CD14-positive monocyte (primary cell): Measurements from ENCODE around the gene PYM1. TPM values are rescaled to one million over a fixed set of nuclear protein-coding genes. Genes with fewer than 3 reads are reported as not detected.

Source experiments
- DNase-seq, 3 donors: peaks; one replicate each; pipeline ENCODE4 v3.0.0-alpha.2; 2011 to 2022
- H2AFZ ChIP-seq: 2 replicates; pipeline ENCODE4 v1.6.0; 2012; ENCODE audit warnings: mild to moderate bottlenecking, low read depth, low read length, inconsistent platforms; ENCODE audit not compliant: insufficient read depth, poor library complexity, severe bottlenecking
- H3K27ac ChIP-seq, 2 donors: 1 replicate in 1 of 2; 2 replicates in 1 of 2; pipeline ENCODE4 v1.5.1; 2012 to 2013; ENCODE audit warnings: low read length in 2 of 2, control low read depth in 1 of 2, inconsistent platforms in 1 of 2, low read depth in 1 of 2, mild to moderate bottlenecking in 1 of 2
- H3K27me3 ChIP-seq, 2 donors: one replicate each; pipeline versions ENCODE4 v1.6.0 to v1.6.1; 2011 to 2013; ENCODE audit warnings: low read length in 2 of 2; ENCODE audit not compliant: control insufficient read depth in 2 of 2, insufficient read depth in 2 of 2
- H3K36me3 ChIP-seq, 2 donors: replicated peaks in 1 of 2; 1 replicate in 1 of 2; 2 replicates in 1 of 2; pipeline versions ENCODE4 v1.5.1 to v1.6.1; 2012 to 2013; ENCODE audit warnings: low read length in 2 of 2, control low read depth in 1 of 2, inconsistent platforms in 1 of 2, mild to moderate bottlenecking in 1 of 2; ENCODE audit not compliant: insufficient read depth in 2 of 2, control insufficient read depth in 1 of 2
- H3K4me1 ChIP-seq, 2 donors: 1 replicate in 1 of 2; 2 replicates in 1 of 2; pipeline versions ENCODE4 v1.5.1 to v1.6.1; 2012 to 2013; ENCODE audit warnings: low read length in 2 of 2, control low read depth in 1 of 2, inconsistent platforms in 1 of 2, mild to moderate bottlenecking in 1 of 2, moderate library complexity in 1 of 2; ENCODE audit not compliant: insufficient read depth in 2 of 2, control insufficient read depth in 1 of 2
- H3K4me2 ChIP-seq: replicated peaks from 2 replicates; pipeline ENCODE3; 2012; ENCODE audit warnings: low read length, moderate library complexity, mild to moderate bottlenecking; ENCODE audit not compliant: poor library complexity, severe bottlenecking; ENCODE audit errors: extremely low read depth
- H3K4me3 ChIP-seq, 3 experiments: fragments of 200-600 bp in 1 of 3; sonication (generic) in 1 of 3; replicated peaks in 1 of 3; 1 replicate in 2 of 3; 2 replicates in 1 of 3; pipeline ENCODE4 v1.5.1; 2011 to 2013; ENCODE audit warnings: low read length in 3 of 3, mild to moderate bottlenecking in 3 of 3, control low read depth in 2 of 3, low read depth in 2 of 3, inconsistent platforms in 1 of 3, moderate library complexity in 1 of 3
- H3K79me2 ChIP-seq: 2 replicates; pipeline ENCODE4 v1.6.0; 2012; ENCODE audit warnings: mild to moderate bottlenecking, control low read depth, inconsistent platforms, low read length, moderate library complexity; ENCODE audit not compliant: insufficient read depth
- H3K9ac ChIP-seq: 2 replicates; pipeline ENCODE4 v1.6.0; 2017; ENCODE audit warnings: low read length, mild to moderate bottlenecking; ENCODE audit not compliant: insufficient read depth, poor library complexity, severe bottlenecking
- H3K9me3 ChIP-seq, 2 donors: replicated peaks in 1 of 2; 1 replicate in 1 of 2; 2 replicates in 1 of 2; pipeline versions ENCODE4 v1.5.1 to v1.6.1; 2012 to 2013; ENCODE audit warnings: low read length in 2 of 2, control low read depth in 1 of 2; ENCODE audit not compliant: control insufficient read depth in 1 of 2, insufficient read depth in 1 of 2
- H4K20me1 ChIP-seq: 2 replicates; pipeline ENCODE4 v1.6.0; 2012; ENCODE audit warnings: mild to moderate bottlenecking, low read length, control low read depth, moderate library complexity; ENCODE audit not compliant: insufficient read depth
- H3K27ac Mint-ChIP-seq, 7 donors: one replicate each; pipeline ENCODE4 v1.8.0; 2020; ENCODE audit warnings: mild to moderate bottlenecking in 7 of 7, mixed read lengths in 7 of 7, moderate library complexity in 6 of 7, inconsistent platforms in 2 of 7
- H3K27me3 Mint-ChIP-seq, 3 donors: one replicate each; pipeline ENCODE4 v1.8.0; 2021 to 2022; ENCODE audit warnings: low read depth in 3 of 3, mild to moderate bottlenecking in 3 of 3, mixed read lengths in 3 of 3, moderate library complexity in 3 of 3, inconsistent platforms in 1 of 3
- H3K36me3 Mint-ChIP-seq, 2 donors: one replicate each; pipeline ENCODE4 v1.8.0; 2020; ENCODE audit warnings: mixed read lengths in 2 of 2, inconsistent platforms in 1 of 2, mild to moderate bottlenecking in 1 of 2
- H3K4me1 Mint-ChIP-seq: one replicate; pipeline ENCODE4 v1.8.0; 2020; ENCODE audit warnings: mild to moderate bottlenecking, mixed read lengths
- H3K4me3 Mint-ChIP-seq, 2 donors: one replicate each; pipeline ENCODE4 v1.8.0; 2020; ENCODE audit warnings: mild to moderate bottlenecking in 2 of 2, mixed read lengths in 2 of 2, moderate library complexity in 1 of 2
- H3K9me3 Mint-ChIP-seq, 7 donors: one replicate each; pipeline ENCODE4 v1.8.0; 2020 to 2022; ENCODE audit warnings: mixed read lengths in 7 of 7, mild to moderate bottlenecking in 6 of 7, moderate library complexity in 6 of 7, inconsistent platforms in 2 of 7
- WGBS: methylation state at CpG from one replicate; pipeline ENCODE4 v1.1.5; 2013; ENCODE audit warnings: missing lambda C conversion rate; ENCODE audit not compliant: insufficient coverage; 5-methylcytosine and 5-hydroxymethylcytosine counted together
- intact Hi-C, 2 donors: fragments of 100-400 bp; cut with micrococcal nuclease; formaldehyde crosslinking; loops; one replicate each; pipeline versions ENCODE4 v1.15.0 to v1.15.1; 2023
- polyA plus RNA-seq, 3 donors: library from polyadenylated mRNA; depleted of rRNA in 1 of 3; unstranded in 2 of 3; stranded (reverse) in 1 of 3; fragments of 300-500 nt in 2 of 3; fragments of >200 nt in 1 of 3; fragmentation: Illumina TruSeq in 2 of 3; gene quantifications; 1 replicate in 2 of 3; 2 replicates in 1 of 3; pipeline ENCODE4 v1.2.3, GENCODE V29; 2012 to 2021
- TF ChIP-seq, protein P1 (sequence below): fragments of 200-600 bp; IDR thresholded peaks from one replicate; pipeline ENCODE4 v1.8.0; 2022; ENCODE audit warnings: antibody characterized with exemption, mild to moderate bottlenecking

Gene PYM1
- polyA plus RNA-seq, 3 donors: 17.3 to 47.1 (median 39.5) TPM

GRCh38 chr12:55955344-55955743 is 27.6 kb upstream of the PYM1 start:
- Histone ChIP-seq H3K4me1 (no peaks in the 10 kb centered on the region), H3K9me3 (no peaks in the 10 kb centered on the region), H2AFZ (no peak overlapping the region), H3K4me3 (no peak overlapping the region), H3K36me3 (peaks cover 35 to 38% of the 10 kb centered on the region in 2 donors), H3K27ac (no peak overlapping the region), H3K27me3 (no peaks in the 10 kb centered on the region), H3K79me2 (no peaks in the 10 kb centered on the region), H3K4me2 (no peak overlapping the region), H3K9ac (no peak overlapping the region), H4K20me1 (no peaks in the 10 kb centered on the region)
- TF ChIP-seq, protein P1, sequence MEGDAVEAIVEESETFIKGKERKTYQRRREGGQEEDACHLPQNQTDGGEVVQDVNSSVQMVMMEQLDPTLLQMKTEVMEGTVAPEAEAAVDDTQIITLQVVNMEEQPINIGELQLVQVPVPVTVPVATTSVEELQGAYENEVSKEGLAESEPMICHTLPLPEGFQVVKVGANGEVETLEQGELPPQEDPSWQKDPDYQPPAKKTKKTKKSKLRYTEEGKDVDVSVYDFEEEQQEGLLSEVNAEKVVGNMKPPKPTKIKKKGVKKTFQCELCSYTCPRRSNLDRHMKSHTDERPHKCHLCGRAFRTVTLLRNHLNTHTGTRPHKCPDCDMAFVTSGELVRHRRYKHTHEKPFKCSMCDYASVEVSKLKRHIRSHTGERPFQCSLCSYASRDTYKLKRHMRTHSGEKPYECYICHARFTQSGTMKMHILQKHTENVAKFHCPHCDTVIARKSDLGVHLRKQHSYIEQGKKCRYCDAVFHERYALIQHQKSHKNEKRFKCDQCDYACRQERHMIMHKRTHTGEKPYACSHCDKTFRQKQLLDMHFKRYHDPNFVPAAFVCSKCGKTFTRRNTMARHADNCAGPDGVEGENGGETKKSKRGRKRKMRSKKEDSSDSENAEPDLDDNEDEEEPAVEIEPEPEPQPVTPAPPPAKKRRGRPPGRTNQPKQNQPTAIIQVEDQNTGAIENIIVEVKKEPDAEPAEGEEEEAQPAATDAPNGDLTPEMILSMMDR: no peak
- Mint-ChIP-seq H3K36me3 (peaks cover 37 to 42% of the 10 kb centered on the region in 2 donors), H3K4me3 (no peak overlapping the region), H3K27me3 (peaks cover 0 to 7% (median 1%) of the 10 kb centered on the region in 3 donors), H3K4me1 (peaks cover 2% of the 10 kb centered on the region), H3K27ac (peak overlapping the region in 4 of 7 donors; percentile 43 to 70 (median 56)), H3K9me3 (no peaks in the 10 kb centered on the region)
- intact Hi-C loops: no loop called here
- no peak for DNase-seq
- 93% methylated on average over 3 of the region's 4 CpGs for WGBS

DNA sequence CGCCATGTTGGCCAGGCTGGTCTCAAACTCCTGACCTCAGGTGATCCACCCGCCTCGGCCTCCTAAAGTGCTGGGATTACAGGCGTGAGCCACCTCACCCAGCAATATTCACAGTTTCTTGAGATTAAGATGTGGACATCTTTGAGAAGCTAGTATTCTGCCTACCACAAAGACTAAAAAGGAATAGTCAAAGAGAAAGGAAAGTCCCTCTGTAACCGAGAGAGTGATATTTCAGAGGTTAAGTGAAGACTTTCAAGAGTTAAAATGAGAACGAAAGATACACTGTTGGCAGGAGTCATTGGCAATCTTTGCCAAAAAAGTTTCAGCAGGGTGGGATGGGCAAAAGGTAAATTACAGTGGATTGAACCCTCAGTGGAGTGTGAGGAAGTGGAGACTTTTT is 18.9 kb upstream of the PYM1 start:
- no peaks in the 10 kb centered on the region for H3K79me2 ChIP-seq
- Mint-ChIP-seq H3K4me3 (no peak overlapping the region), H3K27ac (peak overlapping the region in 2 of 7 donors; percentile 0 to 56), H3K27me3 (peaks cover 0 to 1% (median 0%) of the 10 kb centered on the region in 3 donors), H3K9me3 (no peaks in the 10 kb centered on the region), H3K36me3 (peaks cover 67 to 92% of the 10 kb centered on the region in 2 donors), H3K4me1 (peaks cover 2% of the 10 kb centered on the region)
- H3K9ac ChIP-seq: no peak overlapping the region
- H3K36me3 ChIP-seq: peaks cover 60 to 86% of the 10 kb centered on the region in 2 donors
- H3K4me3 ChIP-seq: no peak overlapping the region
- H4K20me1 ChIP-seq: no peaks in the 10 kb centered on the region
- H3K4me1 ChIP-seq: no peaks in the 10 kb centered on the region
- H3K4me2 ChIP-seq: no peak overlapping the region
- H3K9me3 ChIP-seq: no peaks in the 10 kb centered on the region
- TF ChIP-seq, protein P1: no peak
- no peak overlapping the region for H2AFZ ChIP-seq
- H3K27ac ChIP-seq: no peak overlapping the region
- WGBS: 100% methylated on average over 1 of the region's 6 CpGs
- intact Hi-C loops: no loop called here
- no peaks in the 10 kb centered on the region for H3K27me3 ChIP-seq
- DNase-seq: no peak
